Astrocyte (in vitro differentiated cells and primary cell): ENCODE data around the gene LRPPRC.

Experiments
- EZH2 ChIP-seq: IDR thresholded peaks from 2 replicates; pipeline ENCODE4 v1.6.1; 2012; ENCODE audit warnings: mild to moderate bottlenecking, low read length, inconsistent platforms; ENCODE audit not compliant: insufficient read depth
- TF ChIP-seq, protein P1 (sequence below): IDR thresholded peaks from 2 replicates; pipeline ENCODE4 v1.5.1; 2011; ENCODE audit warnings: low read depth, mild to moderate bottlenecking, inconsistent platforms, low read length, moderate library complexity; ENCODE audit not compliant: insufficient read depth

DNA sequence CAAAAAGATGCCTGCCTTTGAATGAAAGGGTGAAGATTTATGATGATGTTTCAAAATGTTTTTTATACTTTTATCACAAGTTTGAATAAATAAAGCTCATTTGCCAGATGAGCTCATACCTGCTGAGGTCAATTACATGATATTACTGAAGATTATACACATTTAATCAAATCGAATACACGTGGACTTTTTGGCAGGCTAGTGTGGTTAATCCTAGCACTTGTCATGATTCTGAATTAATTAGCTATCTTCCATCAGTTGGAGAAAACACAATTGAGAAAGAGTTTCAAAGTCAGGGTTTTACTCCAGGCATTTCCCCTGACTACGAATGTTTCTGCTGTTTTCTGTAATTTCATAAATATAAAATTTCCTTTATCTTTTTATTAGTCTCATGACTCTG is 54.4 kb downstream of the LRPPRC start:
- TF ChIP-seq, protein P1, sequence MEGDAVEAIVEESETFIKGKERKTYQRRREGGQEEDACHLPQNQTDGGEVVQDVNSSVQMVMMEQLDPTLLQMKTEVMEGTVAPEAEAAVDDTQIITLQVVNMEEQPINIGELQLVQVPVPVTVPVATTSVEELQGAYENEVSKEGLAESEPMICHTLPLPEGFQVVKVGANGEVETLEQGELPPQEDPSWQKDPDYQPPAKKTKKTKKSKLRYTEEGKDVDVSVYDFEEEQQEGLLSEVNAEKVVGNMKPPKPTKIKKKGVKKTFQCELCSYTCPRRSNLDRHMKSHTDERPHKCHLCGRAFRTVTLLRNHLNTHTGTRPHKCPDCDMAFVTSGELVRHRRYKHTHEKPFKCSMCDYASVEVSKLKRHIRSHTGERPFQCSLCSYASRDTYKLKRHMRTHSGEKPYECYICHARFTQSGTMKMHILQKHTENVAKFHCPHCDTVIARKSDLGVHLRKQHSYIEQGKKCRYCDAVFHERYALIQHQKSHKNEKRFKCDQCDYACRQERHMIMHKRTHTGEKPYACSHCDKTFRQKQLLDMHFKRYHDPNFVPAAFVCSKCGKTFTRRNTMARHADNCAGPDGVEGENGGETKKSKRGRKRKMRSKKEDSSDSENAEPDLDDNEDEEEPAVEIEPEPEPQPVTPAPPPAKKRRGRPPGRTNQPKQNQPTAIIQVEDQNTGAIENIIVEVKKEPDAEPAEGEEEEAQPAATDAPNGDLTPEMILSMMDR = no peak
- no peak for TF ChIP-seq EZH2
